C4-2B (cell line): ENCODE results near the gene CACNA1B.

Experiments used
- CTCF ChIP-seq: fragments of 450-650 bp; conservative IDR thresholded peaks from 2 replicates; pipeline ENCODE4 v1.5.1; 2017; ENCODE audit warnings: mild to moderate bottlenecking
- ZFX ChIP-seq: fragments of 450-650 bp; IDR thresholded peaks from 2 replicates; pipeline ENCODE4 v1.6.1; 2017

- TF ChIP-seq CTCF (no peak), ZFX (no peak)
Measured at GRCh38 chr9:137987244-137988030, 109.9 kb downstream of the CACNA1B start.
